IPS-11a (cell line): ENCODE data around the gene COLEC11.

ENCODE experiments used
- H3K4me3 ChIP-seq: one replicate; pipeline ENCODE4 v1.5.1; 2013; ENCODE audit warnings: low read depth, low read length, control low read depth

Gene COLEC11

DNA sequence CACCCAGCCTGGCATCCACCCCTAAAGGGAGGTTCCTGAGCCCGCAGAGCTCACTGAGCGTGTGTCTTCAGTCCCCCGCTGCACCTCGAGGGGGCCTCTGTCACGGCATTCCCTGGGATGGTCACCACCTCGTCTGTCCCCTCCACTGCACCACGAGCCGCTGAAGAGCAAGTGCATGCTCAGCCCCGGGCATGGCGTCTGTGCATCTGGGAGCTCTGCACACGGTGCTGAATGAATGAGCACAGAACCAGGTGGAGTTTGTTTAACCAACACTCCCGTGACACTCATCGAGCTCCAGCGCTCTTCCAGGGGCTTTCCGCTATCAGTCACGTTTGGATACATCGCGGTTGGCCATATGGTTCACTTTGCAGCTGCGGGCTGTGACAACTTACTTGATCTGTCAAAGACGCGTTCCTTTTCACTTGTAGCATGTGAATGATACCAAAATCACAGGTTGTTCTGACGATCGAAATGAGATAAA, 72.3 kb downstream of the COLEC11 start:
- H3K4me3 ChIP-seq: no peak overlapping the region

- H3K4me3 ChIP-seq: no peak overlapping the region
Measured at GRCh38 chr2:3669656-3670055, 74.7 kb downstream of the COLEC11 start.

- no peak overlapping the region for H3K4me3 ChIP-seq
Measured at GRCh38 chr2:3670376-3670775, 75.5 kb downstream of the COLEC11 start.

DNA sequence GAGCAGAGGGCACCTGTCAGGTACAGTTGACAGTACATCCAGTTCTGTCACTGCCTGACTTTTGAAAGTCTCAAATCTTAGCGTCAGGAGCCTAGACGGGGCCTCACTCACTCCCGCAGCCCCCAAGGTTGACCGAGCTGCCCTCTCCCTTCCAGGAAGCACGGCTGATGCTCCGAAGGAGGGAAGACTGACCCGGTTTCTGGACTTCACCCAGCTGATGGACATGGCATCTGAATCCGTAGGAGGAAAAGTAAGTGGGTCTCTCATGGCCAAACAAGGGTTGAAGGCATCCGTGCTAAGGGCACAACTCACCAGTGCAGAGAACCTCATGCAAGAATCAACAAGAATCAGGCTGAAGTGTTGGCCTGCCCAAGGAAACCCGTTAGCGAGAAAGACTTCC, 76.0 kb downstream of the COLEC11 start:
- no peak overlapping the region for H3K4me3 ChIP-seq

DNA sequence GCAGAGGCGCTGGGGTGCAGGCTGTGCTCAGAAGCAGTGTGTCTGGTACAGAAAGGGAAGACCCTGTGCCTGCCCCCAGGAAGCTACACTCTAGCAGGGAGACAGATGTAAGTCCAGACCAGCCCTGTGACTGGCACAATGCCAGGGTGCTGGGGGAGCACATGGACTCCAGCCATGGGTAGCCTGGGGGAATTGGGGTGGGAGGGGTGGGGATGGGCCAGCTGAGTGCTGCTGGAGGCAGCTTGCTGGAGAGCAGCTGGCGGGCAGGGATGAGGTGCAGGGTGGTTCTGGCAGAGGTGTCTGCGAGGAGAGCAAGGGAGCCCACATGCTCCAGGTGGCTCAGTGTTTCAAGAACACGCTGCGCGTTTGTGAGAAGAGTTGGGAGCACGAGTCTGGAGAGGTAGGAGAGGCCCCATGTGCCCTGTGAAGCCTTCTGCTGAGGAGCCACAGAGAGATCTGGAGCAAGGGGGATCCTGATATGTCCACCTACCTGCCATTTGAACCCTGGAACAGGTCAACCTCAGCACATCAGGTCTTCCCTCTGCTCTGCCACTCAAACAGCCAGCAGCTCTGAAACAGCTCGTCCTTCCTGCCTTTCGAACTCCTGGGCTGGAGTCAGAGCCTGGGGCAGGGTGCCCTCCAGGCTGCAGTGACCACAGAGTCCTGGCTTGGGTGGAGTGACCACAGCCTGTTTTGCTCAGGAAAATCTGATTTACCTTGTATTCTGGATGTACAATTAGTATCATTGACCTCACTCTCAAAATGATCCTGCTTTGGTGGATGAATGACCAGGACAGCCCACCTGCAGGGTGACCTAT, 78.2 kb downstream of the COLEC11 start:
- H3K4me3 ChIP-seq: no peak overlapping the region

GRCh38 chr2:3674066-3674845, 79.3 kb downstream of the COLEC11 start:
- H3K4me3 ChIP-seq: no peak overlapping the region

DNA sequence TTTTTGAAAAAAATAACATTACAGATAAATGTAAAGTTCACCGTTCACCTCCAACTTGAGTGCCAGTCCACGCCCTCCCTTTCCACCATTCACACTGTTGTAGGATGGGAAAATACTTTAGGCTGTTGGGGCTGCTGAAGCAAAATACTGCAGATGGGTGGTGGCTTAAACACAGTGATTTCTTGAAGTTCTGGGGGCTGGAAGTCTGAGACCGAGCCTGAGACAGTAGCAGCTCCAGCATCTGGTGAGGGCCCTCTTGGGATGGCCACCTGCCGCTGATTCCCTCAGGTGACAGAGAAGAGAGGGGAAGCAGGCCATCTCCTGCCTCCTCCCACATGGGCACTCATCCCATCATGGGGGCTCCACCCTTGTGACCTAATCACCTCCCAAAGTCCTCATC, 80.8 kb downstream of the COLEC11 start:
- no peak overlapping the region for H3K4me3 ChIP-seq

DNA sequence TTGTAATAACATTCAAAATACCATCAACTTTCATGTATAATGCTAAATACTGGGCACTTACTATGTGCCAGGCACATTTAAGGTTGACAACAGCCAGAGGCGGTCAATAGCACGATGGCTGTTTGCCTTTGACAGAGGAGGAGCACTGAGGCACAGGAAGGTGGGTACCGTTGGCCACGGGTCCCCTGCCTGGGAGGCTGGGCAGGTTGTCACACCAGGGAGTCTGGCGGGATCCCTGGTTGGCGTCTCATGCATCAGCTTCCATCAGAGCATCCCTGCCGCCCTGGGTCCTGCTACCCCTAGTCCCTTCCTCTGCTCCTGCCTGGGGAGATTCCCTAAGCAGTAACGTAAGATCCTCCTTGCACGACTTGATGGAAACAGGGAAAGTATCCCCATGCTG, 82.5 kb downstream of the COLEC11 start:
- no peak overlapping the region for H3K4me3 ChIP-seq

DNA sequence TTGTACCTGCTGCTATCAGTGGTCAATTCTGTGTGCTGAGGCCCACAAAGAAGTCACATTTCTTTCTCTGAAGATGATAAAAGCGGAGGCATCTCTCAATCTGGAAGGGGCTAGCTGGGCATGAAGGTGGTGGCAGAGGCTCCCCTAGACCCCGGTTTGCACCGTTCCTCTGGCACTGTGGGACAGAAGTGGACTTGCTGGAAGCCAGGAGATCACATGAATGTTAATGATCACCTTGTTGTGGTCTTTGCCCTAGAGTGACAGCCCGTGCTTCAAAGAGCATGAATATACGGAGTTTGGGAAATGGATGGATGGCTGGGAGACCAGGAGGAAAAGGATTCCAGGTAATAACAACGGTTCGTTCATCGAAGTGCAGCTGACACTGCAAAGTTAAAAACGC, 83.3 kb downstream of the COLEC11 start:
- H3K4me3 ChIP-seq: no peak overlapping the region

DNA sequence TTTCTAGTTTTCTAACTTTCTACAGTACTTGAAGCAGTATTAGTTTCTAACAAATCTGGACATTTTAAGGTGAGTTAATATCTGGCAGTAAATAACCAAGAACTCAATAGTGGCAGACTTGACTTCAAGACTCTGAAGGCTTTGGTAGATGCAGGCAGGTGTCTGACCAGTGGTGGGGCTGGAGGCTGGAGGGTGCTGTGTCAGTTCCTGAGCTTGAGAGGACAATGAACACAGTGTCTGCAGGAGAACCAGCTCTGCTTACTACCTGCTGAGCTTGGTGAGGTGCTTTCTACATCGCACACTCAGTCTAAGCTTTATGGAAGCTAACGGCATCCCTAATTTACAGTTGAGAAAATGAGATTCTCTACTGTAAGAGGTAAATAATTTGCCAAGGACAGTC, 84.3 kb downstream of the COLEC11 start:
- no peak overlapping the region for H3K4me3 ChIP-seq

- H3K4me3 ChIP-seq: no peak overlapping the region
Measured at GRCh38 chr2:3679616-3680393, 84.9 kb downstream of the COLEC11 start.

DNA sequence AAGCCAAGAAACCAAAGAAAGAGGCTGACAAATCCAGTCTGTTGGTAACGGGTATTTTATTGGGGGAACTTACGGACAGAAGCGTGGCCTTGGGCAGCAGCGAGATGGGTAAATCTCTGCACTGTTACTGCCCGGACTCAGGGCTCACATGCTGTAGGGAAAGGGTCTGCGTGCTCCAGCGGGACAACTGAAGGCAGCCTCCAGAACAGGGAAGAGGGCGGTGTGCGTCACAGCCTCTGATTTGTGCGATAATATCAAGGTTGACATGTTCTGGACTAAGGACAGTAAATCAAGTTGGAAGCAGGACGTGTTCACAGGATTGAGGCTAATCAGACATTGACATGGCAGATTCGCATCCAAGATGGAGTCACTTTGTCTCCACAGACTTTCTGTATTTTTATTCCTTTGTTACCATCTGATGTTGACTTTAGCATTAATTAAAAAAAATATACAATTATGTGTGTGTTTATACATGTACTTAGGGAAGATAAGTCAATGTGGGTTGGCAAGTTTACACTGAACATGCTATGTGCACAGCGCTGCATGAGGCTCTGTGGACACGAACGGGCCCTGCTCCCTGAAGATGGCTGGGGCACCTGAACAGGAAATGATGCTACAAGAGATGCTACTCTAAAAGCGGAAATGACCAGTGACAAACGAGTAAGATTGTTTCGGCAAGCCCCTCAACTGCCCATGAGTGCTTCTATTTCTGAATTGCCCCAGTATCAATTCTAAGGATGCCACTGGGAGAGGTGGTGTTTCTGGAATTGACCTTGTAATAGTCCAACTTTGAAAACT, 85.8 kb downstream of the COLEC11 start:
- no peak overlapping the region for H3K4me3 ChIP-seq

GRCh38 chr2:3681625-3682024, 86.7 kb downstream of the COLEC11 start:
- no peak overlapping the region for H3K4me3 ChIP-seq

DNA sequence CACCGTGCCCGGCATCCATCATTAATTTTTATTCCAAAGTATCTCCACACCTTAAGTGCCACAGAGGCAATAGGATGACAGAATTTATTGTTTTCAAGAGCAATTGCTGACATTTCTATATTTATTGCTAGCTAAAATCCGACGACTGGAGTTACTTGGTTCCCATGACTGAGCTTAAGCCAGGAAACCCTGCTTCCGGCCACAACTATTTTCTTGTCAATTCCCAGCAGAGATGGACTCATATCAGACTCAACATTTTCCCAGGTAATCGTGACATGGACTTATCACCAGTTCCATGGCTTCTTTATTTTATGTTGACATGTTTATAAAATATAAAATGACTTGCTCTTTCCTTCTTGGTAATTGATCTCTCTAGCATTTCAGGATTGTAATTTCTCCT, 87.9 kb downstream of the COLEC11 start:
- H3K4me3 ChIP-seq: no peak overlapping the region

DNA sequence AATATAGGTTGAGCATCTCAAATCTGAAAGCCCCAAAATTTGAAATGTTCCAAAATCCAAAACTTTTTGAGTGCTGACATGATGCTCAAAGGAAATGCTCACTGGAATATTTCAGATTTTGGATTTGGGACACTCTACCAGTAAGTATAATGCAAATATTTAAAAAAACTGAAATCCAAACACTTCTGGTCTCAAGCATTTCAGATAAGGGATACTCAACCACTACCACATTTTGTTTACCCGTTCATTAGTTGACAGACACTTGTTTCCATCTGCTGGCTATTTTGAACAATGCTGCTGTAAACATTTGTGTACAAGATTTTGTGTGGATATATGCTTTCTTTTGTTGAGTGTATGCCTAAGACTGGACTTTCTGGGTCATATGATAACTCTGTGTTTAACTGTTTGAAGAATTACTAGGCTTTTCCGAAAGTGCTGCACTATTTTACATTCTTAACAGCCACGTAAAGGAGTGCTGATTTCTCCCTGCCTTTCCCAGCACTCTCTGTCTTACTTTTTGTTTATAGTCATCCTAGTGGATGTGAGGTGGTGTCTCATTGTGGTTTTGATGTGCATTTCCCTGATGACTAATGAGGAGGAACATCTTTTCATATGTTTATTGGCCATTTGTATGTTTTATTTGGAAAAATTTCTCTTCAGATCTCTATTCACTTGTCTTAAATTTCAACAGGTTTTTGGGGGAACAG, 89.0 kb downstream of the COLEC11 start:
- no peak overlapping the region for H3K4me3 ChIP-seq

DNA sequence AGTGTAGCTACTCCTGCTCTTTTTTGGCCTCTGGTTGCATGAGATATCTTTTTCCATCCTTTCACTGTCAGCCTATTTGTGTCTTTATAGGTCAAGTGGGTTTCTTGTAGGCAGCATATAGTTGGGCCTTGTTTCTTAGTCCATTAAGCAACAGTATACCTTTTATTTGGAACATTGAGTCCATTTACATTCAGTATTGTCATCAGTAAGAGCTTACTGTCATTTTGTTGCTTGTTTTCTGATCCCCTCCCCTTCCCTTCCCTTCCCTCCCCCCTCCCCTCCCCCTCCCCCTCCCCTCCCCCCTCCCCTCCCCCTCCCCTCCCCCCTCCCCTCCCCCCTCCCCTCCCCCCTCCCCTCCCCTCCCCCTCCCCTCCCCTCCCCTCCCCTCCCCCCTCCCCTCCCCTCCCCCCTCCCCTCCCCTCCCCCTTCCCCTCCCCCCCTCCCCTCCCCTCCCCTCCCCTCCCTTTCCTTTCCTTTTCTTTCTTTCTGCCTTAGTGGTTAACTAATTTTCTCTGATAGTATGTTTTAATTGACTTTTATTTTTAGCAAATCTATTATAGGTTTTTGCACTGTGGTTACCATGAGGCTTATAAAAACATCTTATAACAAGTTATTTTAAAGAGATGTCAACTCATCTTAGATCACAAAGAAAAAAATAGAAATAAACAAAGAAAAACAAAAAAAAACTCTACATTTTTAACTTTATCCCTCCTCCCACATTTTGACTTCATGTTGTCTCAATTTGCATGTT, 95.3 kb downstream of the COLEC11 start:
- no peak overlapping the region for H3K4me3 ChIP-seq

DNA sequence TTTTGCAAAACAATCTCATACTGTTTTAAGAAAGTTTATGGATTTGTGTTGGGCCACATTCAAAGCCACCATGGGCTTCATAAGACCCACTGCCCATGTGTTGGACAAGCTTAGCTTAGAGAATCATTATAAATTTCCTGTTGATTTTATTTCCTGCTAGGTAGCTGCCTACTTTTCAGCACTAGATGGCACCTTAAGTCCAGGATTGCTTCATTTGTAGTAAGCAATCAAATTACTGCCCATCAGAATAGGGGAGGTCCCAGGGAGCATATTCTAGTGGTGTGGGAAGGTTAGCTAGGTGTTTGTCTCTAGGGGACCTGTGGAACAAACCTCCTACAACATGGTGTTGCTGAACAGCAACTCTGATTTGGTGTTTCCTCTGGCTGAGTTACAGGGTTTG, 97.5 kb downstream of the COLEC11 start:
- H3K4me3 ChIP-seq: no peak overlapping the region
